ENCODE measurements around the gene LFNG. TPM values are rescaled to one million over a fixed set of nuclear protein-coding genes. Genes with fewer than 3 reads are reported as not detected.

The LFNG gene
- total RNA-seq, 1 experiment from 2014 or later = 7.7 TPM

DNA sequence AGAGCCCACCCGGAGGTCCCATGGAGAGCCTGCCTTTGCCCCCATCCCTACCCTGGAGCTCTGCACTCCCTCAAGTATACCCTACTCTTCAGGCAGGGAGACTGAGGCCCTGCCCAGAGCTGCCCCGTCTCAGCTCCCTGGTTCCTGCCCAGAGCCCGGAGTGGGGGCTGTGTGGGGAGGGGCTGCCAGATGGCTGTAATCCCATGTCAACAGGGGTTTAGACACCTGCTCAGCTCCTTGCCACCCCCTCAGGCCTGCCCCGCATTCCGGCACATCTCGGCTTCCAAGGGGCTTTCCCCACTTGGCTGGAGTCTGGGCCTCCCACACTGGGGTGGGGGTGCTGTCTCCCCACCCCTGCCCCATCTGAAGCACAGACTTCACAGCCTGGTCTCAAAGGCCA lies 20.9 kb upstream of the LFNG start:
- in situ Hi-C loops (cut with HindIII; ENCODE audit: low pct_unique_long_range_greater_than_20kb, low sequenced_read_pairs) = no loop called here
- DNase-seq (ENCODE audit: low read depth, low spot score) = no peak

DNA sequence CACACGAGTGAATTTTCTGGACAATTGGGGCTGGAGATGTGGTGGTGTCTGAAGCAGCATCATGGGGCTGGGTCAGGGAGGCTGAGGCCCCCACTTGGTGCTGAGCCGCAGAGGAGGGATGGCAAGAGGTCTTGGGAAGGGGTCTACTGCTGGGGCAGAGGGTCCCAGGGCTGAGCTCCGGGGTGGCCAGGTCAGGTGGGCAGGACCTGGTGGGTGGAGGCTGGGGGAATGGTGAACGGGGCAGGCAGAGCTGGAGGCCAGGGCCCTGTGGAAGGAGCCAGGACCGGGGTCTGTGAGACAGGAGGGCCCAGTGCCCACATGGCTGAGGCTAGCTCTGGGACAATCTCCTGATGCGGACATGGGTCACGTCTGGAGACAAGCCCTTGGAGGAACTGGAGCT lies 20.4 kb upstream of the LFNG start:
- in situ Hi-C loops (cut with HindIII; ENCODE audit: low pct_unique_long_range_greater_than_20kb, low sequenced_read_pairs) = no loop called here
- no peak for DNase-seq (ENCODE audit: low read depth, low spot score)

DNA sequence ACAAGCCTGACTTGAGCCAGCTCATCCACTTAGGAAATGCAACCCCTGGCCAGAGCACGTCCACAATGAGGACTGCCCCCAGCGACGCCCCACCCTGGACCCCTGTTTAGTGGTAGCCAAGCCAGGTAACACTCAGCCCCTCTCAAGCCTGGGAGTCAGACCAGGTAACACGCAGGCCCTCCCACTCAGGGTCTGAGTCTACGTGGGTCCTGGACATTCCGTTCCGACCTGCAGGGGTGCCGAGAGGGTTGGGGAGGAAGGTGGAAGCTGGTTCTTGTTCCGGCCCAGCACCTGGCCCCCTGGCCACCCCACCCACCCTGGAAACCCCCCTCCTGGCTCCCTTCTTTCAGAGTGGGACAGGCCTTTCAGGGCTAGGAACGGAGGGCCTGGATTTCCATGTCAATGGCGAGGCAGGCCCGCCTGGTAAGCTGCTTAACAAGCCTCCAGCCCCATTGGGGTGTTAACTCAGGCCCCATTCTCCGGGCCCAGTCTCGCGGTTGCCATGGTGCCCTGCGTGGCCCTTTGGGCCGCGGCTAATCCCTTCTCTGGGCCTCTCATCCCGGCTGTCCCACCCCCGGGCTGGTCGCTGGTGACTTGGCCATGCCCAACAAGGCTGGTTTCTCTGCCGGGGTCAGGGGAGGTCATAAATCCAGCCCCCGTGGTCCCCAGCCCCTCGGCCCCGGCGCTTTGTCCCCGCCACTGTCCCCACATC lies 19.7 kb upstream of the LFNG start:
- in situ Hi-C loops (cut with HindIII; ENCODE audit: low pct_unique_long_range_greater_than_20kb, low sequenced_read_pairs) = no loop called here
- DNase-seq (ENCODE audit: low read depth, low spot score) = no peak

DNA sequence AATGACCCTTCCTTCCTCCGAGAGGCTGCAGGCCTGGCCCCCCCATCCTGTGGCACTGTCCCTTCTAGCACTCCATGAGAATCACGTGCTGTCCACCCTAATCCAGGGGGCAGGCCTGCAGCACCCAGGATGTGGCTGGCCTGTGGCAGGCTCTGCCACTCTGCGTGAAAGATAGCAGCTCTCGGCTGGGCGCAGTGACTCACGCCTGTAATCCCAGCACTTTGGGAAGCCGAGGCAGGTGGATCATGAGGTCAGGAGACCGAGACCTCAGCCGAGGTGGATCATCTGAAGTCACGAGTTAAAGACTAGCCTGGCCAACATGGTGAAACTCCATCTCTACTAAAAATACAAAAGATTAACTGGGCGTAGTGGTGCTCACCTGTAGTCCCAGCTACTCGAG lies 18.9 kb upstream of the LFNG start:
- no peak for DNase-seq (ENCODE audit: low read depth, low spot score)
- in situ Hi-C loops (cut with HindIII; ENCODE audit: low pct_unique_long_range_greater_than_20kb, low sequenced_read_pairs) = no loop called here

DNA sequence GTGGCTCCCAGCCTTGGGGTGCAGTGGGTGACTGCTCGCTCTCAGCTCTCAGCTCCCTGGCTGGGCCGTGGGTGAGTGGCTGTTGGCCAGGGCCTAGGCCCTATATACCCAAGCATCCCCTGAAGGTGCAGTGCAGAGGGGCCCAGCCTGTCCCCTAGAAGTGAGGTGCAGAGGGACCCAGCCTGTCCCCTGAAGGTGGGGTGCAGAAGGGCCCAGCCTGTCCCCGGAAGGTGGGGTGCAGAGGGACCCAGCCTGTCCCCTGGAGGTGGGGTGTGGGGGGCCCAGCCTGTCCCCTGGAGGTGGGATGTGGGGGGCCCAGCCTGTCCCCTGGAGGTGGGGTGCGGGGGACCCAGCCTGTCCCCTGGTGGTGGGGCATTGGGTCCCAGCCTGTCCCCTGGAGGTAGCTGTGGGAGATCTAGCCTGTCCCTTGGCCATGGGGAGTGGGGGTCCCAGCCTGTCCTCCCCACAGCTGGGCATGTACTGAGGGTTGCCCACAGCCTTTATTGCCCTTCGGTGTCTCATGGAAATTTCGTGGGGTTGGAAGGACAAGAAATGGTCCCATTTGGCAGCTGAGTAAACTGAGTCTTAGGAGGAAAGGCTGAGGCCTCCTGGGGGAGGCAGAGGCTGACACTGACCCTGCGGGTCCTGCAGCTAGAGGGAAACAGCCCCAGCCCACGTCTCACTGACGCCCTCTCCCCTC lies 17.5 kb upstream of the LFNG start:
- in situ Hi-C loops (cut with HindIII; ENCODE audit: low pct_unique_long_range_greater_than_20kb, low sequenced_read_pairs) = no loop called here
- DNase-seq (ENCODE audit: low read depth, low spot score) = no peak

DNA sequence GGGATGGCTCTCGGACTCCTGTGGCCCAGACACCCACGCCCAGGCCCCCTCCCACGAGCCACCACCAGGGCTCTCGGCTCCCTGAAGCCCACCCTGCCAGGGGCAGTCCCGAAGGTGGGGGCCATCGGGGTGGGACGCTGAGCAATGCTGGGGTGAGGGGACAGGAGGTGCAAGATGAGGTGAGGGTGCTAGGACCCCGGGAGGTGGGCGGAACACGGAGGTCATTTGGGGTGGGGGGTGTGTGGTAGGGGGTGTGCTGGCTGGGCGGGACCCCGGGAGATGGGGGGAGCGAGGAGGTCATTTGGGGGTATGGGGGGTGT lies 17.0 kb upstream of the LFNG start:
- in situ Hi-C loops (cut with HindIII; ENCODE audit: low pct_unique_long_range_greater_than_20kb, low sequenced_read_pairs) = no loop called here
- no peak for DNase-seq (ENCODE audit: low read depth, low spot score)

DNA sequence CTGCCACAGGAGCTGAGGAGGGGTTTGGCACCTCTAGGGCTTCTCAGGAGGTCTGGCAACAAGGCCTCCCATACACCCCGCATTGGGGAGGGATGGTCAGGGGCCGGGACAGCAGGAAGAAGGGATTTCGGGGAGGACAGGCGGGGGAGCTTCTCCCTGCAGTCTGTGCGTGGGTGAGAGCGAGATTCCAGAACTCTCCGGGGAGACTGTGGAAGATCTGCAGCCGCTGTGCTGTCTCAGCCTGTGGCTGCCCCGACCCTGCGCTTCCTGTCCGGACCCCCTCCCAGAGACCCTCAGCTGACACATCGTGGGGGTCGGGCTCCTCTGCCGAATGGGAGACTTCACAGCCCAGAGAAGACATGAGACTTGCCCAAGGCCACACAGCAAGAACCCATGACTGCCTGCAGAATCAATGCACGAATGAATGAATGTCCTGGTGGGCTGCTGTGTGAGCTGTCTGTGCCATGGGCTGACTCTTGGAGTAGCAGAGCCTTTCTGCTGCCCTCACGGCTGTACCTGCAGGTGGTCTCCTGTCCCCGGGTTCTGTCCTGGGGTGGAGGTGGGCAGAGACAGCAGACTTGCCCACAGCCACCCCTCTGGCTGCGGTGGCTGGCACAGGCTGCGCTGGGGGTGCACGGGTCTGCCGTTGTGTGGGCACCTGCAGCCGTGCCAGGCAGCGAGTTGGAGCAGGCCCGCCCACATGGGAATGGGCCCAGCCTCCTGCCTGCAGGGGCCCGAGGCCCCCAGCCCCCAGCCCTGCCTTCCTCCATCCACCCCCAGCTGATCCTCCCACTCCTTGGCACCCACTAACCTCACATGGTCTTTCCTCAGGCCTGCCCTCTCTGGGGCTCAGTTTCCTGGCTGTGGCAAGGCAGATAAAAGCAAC lies 16.3 kb upstream of the LFNG start:
- DNase-seq (ENCODE audit: low read depth, low spot score) = no peak
- in situ Hi-C loops (cut with HindIII; ENCODE audit: low pct_unique_long_range_greater_than_20kb, low sequenced_read_pairs) = no loop called here

DNA sequence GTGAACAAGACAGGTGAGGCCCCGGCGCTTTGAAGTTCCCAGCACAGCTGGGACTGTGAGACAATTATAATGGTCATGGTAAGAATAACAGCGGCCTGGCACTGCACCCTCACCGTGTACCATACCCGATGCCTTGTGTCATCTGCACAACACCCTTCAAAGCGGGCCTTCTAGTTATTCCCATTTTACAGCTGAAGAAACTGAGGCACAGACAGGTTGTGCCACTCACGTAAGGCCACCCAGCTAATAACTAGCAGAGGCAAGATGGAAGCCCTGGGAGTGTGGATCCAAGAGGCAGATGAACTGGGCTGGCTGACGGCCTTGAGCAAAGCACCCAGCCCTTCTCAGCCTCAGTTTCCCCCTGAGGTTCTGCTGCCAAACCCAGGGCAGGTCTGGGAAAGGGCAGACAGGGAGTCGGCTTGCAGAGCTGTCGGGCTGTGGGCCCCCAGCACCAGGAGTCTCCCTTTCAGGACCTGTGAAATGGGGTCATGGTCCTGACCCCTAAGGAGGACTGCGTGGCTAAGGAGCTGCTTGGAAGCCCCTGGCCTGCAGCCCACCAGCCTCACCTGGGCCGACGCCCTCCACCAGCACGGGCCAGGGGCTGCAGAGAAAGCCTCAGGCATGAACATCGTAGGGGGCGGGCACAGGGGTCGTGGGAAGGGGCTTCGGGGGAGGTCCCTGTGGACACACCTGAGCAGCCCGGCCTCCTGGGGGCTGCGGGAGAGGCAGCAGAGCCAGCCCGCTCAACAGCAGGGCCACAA lies 15.3 kb upstream of the LFNG start:
- DNase-seq (ENCODE audit: low read depth, low spot score) = no peak
- in situ Hi-C loops (cut with HindIII; ENCODE audit: low pct_unique_long_range_greater_than_20kb, low sequenced_read_pairs) = no loop called here

DNA sequence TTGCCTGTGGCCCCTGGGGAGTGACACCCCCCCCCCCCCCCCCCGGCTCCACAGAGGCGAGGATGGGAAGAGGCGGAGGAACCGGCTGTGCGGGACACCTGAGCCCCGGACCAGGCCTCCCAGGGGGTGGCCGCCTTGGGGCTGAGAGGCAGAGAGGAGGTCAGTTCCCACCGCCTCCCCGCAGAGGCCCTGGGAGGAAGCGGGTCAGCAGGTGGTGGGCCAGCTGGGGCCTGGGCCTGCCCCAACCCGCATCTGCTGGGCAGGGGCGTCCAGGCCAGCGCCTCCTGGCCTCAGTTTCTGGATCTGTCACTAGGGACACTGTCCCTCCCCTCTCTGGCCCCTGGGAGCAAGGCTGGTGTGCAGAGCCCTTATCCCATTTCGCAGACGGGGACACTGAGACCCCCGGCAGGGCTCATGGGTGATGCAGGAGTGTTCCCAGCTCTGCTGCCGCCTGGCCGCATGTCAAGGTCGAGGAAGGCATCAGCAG lies 14.6 kb upstream of the LFNG start:
- DNase-seq (ENCODE audit: low read depth, low spot score) = no peak

DNA sequence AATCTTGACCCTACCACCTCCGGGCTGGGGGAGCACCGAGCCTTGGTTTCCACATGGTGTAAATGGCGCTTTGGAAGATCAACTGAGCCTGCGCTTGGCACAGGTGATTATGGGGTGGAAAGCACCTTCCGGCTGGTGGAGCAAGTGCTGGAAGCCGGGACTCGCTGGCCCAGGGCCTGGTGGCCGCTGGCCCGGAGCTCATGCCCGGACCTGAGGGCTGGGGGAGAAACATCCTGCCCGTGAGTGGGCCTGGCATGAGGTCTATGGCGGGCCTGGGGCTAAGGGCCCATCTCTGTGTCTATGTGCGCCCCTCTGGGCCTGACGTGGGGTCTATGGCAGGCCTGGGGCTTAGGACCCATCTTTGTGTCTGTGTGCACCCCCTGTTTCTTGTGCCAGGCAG lies 14.2 kb upstream of the LFNG start:
- DNase-seq (ENCODE audit: low read depth, low spot score) = no peak
- in situ Hi-C loops (cut with HindIII; ENCODE audit: low pct_unique_long_range_greater_than_20kb, low sequenced_read_pairs) = no loop called here

More for the DNA sequence above, 14.6 kb upstream of the LFNG start:
- in situ Hi-C loops (cut with HindIII; ENCODE audit: low pct_unique_long_range_greater_than_20kb, low sequenced_read_pairs) = no loop called here

DNA sequence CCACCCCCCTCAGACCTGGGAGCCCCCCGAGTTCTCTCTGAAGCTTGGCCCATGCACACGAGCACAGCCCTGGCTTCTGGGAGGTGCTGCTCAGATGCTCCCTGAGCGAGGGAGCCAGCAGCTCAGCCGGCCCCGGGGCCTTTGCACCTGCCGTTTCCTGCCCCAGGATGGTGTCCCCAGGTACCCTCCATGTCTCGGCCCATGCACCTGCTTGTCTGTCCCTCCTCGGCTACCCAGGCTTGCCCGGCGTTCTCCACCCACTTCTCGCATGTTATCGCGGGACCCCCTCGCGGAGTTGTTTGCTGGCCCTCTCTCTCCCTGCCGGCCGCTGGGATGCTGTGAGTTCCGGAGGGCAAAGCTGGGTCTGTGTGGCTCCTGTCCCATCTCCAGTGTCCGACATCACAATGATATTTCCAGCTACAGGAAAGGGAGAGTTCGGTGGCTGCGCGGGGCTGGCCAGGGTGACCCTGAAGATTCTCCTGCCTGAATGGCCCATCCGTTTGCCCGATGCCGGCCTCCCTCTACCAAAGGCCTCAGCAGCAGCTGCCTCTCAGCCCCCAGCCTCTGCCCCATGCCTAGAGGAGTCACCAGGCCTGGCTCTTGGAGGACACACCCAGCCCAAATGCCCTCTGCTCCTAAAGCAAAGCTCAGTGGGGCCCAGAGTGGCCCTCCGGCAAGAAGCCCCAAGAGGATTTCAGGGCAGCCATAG lies 12.2 kb upstream of the LFNG start:
- in situ Hi-C loops (cut with HindIII; ENCODE audit: low pct_unique_long_range_greater_than_20kb, low sequenced_read_pairs) = no loop called here
- no peak for DNase-seq (ENCODE audit: low read depth, low spot score)

DNA sequence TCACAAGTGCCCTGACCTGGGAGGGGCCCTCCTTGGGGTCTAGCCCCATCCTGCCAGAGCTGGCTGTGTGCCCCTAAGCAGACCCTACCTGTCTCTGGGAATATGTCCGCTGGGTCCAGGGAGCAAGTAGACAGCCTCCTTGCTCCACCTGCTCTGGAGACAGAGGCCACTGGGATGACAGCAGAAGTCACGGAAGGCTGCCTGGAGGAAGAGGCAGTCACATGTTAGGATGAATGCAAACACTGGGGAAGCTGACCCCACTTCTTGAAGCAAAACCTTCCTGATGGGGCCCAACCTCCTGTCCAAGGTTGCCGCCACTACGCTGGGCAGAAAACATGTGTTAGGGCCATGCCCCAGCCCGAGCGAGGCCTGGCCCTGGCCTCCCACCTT lies 11.7 kb upstream of the LFNG start:
- no peak for DNase-seq (ENCODE audit: low read depth, low spot score)
- in situ Hi-C loops (cut with HindIII; ENCODE audit: low pct_unique_long_range_greater_than_20kb, low sequenced_read_pairs) = no loop called here

DNA sequence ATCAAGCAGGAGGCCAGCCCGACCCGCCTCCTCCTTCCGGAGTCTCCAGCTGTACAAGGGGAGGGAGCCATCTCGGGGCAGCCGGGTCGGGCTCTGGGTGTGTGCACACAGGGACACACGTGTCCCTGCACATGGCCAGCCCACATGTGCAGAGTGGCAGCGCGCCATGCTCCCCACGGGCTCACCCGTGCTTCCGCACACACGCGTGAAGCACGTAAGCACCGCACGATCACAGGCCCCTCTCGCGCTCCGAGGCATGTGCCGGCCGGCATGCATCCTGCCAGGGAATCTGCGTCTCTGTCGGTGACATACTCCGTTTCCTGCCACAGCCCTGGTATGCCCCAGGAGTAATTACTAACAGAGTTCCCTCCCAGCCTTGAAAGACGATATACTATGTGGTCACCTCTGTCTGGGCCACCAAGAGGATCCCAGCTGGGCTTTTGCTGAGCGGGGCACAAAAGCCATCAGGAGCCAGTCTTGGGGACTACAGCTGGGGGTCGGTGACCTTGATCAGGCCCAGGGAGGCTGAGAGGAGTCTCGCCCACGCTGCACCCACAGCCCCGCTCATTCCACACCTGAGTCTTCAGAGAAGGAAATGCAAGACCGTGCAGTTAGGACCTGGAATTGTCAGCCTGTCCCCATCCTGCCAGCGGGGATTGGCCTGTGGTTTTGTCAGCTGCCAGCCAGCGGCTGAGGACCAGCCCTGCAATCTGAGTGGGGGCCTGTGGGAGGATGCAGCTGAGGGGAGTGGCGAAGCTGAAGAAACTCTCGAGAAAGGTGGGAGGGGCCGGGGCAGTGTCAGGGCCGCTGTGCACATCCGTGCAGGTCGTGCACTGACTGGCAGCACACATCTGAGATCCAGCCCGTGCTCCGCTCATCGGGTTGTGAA lies 11.0 kb upstream of the LFNG start:
- no peak for DNase-seq (ENCODE audit: low read depth, low spot score)
- in situ Hi-C loops (cut with HindIII; ENCODE audit: low pct_unique_long_range_greater_than_20kb, low sequenced_read_pairs) = no loop called here

DNA sequence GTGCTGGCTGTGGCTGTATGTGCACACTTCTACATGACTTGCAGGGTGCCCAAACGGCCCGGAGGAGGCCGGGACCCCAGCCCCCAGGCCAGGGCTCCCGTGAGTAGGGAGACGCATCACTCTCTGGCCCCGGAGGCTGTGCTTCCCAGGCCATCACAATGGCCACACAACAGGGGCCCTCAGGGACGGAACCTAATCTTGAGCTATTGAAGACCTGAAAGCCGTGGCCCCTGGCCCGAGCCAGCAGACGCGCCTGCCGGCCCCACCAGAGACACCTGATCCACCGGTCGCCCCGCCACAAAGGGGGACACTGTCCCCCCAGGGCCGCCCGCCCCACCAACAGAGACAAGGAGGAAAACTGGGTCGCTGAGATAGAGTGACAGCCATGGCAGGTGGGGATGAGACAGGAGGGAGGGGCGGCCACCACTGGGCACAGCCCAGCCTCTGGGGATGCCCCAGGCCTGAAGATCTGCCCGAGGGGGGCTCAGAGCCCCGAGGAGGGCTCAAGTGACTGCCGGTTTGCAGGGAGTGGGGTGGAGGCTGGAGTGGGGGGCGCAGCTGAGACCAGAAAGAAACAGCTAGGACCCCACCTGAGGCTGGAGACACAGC lies 10.2 kb upstream of the LFNG start:
- DNase-seq (ENCODE audit: low read depth, low spot score) = no peak
- in situ Hi-C loops (cut with HindIII; ENCODE audit: low pct_unique_long_range_greater_than_20kb, low sequenced_read_pairs) = no loop called here

DNA sequence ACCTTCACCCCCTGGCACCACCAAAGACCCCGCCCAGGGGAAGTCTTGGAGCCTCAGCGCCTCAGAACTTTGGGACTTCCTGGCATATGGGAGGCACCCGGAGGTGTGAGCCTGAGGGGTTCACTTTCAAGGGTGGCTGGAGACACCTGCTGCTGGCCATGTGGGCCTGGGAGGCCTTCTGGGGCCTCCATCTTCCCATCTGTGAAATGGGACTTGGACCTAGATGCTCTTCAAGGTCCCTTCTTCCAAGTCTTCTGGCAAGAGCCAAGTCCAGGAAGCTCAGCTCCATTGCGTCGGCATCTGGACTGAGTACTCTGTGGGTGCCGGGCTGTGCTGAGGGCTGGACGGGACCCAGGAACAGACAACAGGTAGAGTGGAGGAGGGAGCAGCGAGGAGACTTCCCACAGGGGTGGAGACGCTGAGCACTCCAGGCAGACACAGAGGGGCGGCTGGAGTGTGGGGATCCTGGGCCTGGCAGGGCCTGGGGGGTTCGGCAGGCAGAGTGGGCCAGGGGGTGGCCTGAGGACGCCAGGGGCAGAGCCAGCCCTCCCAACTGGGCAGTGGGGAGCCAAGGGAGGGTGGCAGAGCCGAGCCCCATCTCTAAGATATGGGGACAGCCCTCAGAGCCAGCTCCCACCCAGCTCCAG lies 9.3 kb upstream of the LFNG start:
- in situ Hi-C loops (cut with HindIII; ENCODE audit: low pct_unique_long_range_greater_than_20kb, low sequenced_read_pairs) = no loop called here
- no peak for DNase-seq (ENCODE audit: low read depth, low spot score)
